IPS DF 4.7 (cell line): ENCODE results near the gene PRKCZ.
A peak's percentile ranks its signal among the peaks of the same experiment; 100 is the strongest.
"Not testable (repeated sequence)": the region's sequence is repeated elsewhere in the genome, so short reads cannot be mapped to it uniquely, and the experiment has no call there.

Source experiments
- DNase-seq: peaks from one replicate; pipeline ENCODE4 v3.0.0-alpha.2; 2013; ENCODE audit warnings: low spot score; ENCODE audit errors: extremely low read depth

PRKCZ gene

GRCh38 chr1:2084306-2084705 is 34.1 kb downstream of the PRKCZ start:
- DNase-seq: no peak

- no peak for DNase-seq
Measured at GRCh38 chr1:2085080-2085479, 34.9 kb downstream of the PRKCZ start.

GRCh38 chr1:2086446-2087078 is 36.4 kb downstream of the PRKCZ start:
- DNase-seq: no peak

GRCh38 chr1:2087766-2088165 is 37.6 kb downstream of the PRKCZ start:
- no peak for DNase-seq

GRCh38 chr1:2088458-2088857 is 38.2 kb downstream of the PRKCZ start:
- DNase-seq: no peak

GRCh38 chr1:2089051-2089450 is 38.8 kb downstream of the PRKCZ start:
- DNase-seq: no peak

GRCh38 chr1:2090216-2090890 is 40.1 kb downstream of the PRKCZ start:
- DNase-seq: no peak

- peak; percentile 30 for DNase-seq
Measured at GRCh38 chr1:2091611-2092604, 41.7 kb downstream of the PRKCZ start.

- DNase-seq: no peak
Measured at GRCh38 chr1:2093055-2093454, 42.8 kb downstream of the PRKCZ start.

GRCh38 chr1:2093636-2094035 is 43.4 kb downstream of the PRKCZ start:
- no peak for DNase-seq

GRCh38 chr1:2094269-2095158 is 44.3 kb downstream of the PRKCZ start:
- DNase-seq: not testable (repeated sequence)

- DNase-seq: no peak
Measured at GRCh38 chr1:2095394-2095793, 45.2 kb downstream of the PRKCZ start.

- no peak for DNase-seq
Measured at GRCh38 chr1:2095981-2096736, 45.9 kb downstream of the PRKCZ start.

- DNase-seq: no peak
Measured at GRCh38 chr1:2097386-2098300, 47.4 kb downstream of the PRKCZ start.

GRCh38 chr1:2098301-2098698 is 48.1 kb downstream of the PRKCZ start:
- no peak for DNase-seq

GRCh38 chr1:2098839-2099785 is 48.9 kb downstream of the PRKCZ start:
- no peak for DNase-seq

- no peak for DNase-seq
Measured at GRCh38 chr1:2099886-2100779, 49.9 kb downstream of the PRKCZ start.
